GM12874 (cell line): Measurements from ENCODE around the gene CSNK1G3.

Experiments used
- CTCF ChIP-seq: IDR thresholded peaks from 2 replicates; pipeline ENCODE4 v1.5.1; 2011; ENCODE audit warnings: low read depth, mild to moderate bottlenecking, control low read depth, low read length, moderate library complexity; ENCODE audit not compliant: insufficient read depth

The CSNK1G3 gene

DNA sequence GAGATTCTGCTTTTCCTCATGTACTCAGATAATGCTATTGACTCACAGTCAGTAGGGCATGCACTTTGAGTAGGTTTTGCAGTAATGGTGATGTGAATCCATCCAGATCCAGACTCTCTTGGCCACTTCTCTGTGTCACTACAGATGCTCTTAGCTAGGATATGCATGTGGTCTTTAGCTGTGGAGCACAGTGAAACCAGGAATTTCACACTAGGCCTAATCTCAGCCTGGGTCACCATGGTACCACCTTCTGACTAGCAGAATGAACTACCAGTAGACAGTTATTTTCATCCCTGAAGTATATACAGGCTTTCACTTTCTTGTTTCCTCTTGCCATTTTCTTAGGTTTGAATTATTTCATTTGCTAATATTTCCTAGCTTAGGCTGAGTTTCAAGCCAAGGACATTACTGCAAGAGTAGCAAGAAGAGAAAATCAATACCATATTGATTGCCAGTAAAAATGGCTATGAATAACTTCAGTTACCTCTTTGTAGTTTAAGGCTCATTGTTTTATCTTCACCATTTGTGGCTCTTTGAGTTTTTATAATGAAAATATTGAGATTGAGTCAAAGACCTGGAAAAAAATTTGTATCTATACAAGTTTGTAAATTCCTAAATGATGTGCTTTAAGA, 28.4 kb upstream of the CSNK1G3 start:
- no peak for TF ChIP-seq CTCF

- no peak for TF ChIP-seq CTCF
Measured at GRCh38 chr5:123485275-123485674, 26.7 kb upstream of the CSNK1G3 start.

- TF ChIP-seq CTCF: no peak
Measured at GRCh38 chr5:123486951-123487655, 24.9 kb upstream of the CSNK1G3 start.

GRCh38 chr5:123490974-123491373, 21.0 kb upstream of the CSNK1G3 start:
- TF ChIP-seq CTCF: no peak

- TF ChIP-seq CTCF: no peak
Measured at GRCh38 chr5:123496892-123497291, 15.1 kb upstream of the CSNK1G3 start.

- no peak for TF ChIP-seq CTCF
Measured at GRCh38 chr5:123500471-123500870, 11.5 kb upstream of the CSNK1G3 start.

GRCh38 chr5:123502120-123502519, 9.9 kb upstream of the CSNK1G3 start:
- TF ChIP-seq CTCF: no peak
